HG03571 (cell line): ENCODE data around the gene DCLK1.

Experiments
- ATAC-seq: cut with Tn5 transposase; IDR thresholded peaks from one replicate; pipeline ENCODE4 v1.9.1; 2021; ENCODE audit not compliant: unreplicated experiment

Gene DCLK1

DNA sequence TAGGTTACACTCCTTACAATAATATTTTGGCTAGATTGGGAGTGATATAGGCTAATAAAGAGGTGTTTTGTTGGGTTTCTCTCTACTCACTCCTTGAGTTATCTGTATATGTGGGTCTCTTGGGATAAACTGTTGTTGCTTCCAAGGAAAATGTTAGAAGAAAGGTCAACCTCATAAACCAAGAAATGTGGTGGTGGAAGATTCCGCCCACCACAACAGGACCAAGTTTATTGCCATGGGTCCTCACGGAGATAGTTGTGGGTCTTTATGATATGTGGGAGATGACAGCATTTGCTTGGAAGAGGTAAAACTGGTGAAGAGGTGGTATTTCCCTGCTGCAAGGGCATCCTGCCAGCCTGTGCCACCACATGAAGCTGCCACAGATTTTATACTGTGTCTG, 259.6 kb downstream of the DCLK1 start:
- no peak for ATAC-seq

GRCh38 chr13:35866801-35867200, 264.4 kb downstream of the DCLK1 start:
- no peak for ATAC-seq

- ATAC-seq: no peak
These were observed 265.6 kb downstream of the DCLK1 start for GRCh38 chr13:35865341-35866240.

DNA sequence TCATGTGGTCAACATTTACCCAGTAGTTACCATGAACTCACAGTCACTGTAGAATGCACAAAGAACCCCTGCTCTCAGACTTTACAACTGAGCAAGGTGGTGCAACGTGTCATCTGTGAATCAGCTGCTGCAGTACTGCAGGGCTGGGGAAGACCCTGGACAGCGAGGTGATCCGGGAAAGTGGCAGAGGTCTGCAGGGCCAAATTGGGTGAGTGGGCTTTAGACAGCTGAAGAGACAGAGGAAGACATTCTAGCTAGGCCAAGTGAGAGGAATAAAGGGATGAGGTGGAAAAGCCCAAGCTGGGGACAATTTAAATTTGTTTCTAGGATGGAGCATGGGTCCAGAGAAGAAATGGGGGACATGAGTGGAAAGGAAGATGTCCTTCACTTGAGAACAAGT, 270.5 kb downstream of the DCLK1 start:
- no peak for ATAC-seq

DNA sequence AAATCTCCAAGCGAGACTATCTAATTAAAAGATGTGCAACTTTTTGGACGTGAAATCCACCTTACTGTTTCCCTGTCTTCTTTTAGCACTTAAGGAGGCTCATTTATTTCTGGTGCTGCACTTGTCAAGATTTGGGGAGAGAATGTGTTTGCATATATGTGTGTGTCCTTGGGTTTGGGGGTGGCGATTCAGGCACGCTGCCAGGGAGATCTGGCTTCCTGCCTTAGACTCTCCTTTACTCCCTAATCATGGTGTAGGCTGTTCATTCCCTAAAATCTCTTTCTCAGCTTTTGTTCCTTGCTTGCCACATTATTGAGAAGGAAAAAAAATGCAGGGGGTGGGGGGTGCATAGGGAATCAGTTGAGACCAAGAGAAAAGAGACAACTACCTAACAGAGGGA, 271.2 kb downstream of the DCLK1 start:
- ATAC-seq: no peak

- ATAC-seq: no peak
These were observed 272.5 kb downstream of the DCLK1 start for GRCh38 chr13:35858665-35859064.

DNA sequence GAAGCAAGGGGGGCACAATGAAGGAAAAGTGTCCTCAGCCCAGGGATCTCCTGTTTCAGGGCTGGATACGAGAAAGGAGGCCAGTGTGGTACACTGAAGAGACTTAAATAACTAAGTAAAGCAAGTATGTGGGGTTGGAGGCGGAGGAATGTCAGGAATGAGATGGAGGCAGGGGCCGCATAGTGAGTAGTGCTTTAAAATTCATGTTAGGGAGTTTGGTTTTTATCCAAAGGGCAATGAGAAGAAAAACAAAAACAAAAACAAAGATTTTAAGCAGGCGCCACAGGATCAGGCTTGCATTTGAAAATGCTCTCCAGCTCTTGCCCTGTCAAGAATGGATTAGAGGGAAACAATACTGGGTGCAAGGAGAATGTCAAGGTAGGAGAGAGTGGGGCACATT, 273.4 kb downstream of the DCLK1 start:
- no peak for ATAC-seq

DNA sequence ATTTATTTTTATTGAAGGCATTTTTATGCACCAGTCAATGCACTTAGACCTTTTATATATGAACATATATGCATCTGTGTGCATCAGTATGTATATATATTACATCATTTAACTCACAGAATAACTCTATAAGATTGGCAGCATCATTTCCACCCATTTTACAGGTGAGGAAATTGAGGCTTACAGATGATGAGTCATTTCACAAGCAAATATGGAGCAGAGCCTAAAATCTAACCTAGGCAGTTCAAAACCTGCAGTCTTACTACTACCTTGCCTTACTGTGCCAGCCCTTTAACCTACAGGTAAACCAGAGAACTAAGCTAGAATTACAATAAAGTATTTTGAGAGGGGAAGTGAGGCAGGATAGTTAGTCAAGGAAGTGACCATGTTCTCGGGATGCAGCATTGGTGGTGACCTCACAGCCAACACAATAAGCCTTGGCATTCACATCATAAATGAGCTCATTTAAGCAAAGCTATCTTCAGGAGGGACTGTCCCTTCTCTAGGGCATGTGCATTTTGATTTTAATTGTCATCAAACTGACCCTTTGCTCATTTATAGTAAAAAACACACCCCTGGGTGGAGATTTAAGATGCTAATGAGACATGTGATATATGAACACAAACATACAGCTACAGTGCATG, 274.3 kb downstream of the DCLK1 start:
- ATAC-seq: no peak

DNA sequence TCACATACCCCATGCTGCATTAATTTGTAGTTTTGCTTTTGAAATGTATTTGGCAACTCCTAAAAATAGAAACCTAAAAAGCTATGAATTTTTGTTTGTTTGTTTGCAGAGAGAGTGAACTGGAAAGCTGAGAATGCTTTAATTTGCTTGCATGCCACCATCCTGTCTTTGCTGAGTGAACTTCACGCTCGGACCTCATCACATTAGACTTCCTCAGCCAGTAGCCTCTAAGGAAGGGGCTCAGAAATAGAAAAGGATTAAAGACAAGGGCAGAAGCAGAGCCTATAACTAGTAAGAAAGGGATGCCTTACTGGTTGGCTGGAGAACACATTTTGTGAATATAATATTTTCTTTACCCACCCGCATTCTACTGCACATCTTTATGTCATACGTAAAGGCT, 275.1 kb downstream of the DCLK1 start:
- no peak for ATAC-seq

DNA sequence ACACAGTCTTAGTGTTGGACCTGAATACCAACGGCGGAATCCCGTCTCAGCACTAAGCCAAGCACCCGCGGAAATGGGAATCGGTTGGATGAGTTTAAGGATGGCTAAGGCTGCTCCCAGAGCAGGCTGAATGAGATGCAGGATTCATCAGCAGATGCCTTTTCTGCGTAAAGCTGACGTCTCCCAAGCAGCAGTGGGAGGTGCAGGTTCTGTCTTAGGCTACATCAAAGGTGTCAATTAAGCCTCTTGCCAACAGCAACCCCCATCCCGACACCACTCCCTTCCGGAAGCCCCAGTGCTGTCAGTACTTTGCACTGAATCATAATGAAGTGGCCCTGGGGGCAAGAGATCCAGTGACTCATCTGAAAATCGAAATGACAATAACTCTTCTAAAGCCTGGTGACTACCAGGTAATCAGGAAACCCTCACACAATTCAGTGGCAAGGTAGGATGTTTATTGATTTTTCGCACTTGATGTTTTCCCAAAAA, 275.6 kb downstream of the DCLK1 start:
- no peak for ATAC-seq

DNA sequence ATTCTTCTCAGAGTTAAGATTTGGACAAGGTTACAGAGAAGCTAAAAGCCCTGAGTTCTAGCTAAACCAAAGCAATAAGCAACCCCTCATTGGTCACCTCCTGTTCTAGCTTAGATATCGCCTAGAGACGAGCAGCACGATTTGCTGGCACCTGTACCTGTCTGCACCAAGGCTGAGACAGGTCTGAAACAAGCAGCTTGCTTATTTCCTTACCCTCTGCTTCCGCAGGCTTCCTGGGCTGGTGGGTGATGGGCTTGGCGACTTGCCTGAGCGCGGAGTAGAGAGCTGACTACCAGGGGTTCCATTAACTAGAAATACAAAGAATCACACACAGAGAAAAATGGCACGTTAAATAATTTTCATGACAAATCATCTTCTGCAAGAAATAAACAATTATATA, 276.9 kb downstream of the DCLK1 start:
- no peak for ATAC-seq

DNA sequence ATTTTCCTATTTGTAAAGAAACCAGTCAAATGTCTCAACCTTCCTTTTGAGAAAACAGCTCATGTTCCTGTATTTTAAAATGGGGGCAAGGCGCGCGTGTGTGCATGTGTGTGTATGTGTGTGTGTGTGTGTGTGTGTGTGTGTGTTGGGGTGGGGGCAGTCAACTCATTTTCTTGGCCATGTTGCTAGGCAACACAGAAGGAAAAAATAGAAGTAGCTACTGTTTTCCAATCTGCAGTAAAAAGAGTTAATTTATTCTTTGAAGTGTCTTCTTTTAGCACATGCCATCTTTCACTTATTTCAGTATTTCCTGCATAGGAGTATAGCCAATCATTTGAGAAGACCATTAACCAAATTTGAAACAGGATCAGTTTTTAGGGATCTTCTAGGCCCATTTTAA, 279.3 kb downstream of the DCLK1 start:
- ATAC-seq: no peak

GRCh38 chr13:35851356-35851755, 279.8 kb downstream of the DCLK1 start:
- no peak for ATAC-seq

DNA sequence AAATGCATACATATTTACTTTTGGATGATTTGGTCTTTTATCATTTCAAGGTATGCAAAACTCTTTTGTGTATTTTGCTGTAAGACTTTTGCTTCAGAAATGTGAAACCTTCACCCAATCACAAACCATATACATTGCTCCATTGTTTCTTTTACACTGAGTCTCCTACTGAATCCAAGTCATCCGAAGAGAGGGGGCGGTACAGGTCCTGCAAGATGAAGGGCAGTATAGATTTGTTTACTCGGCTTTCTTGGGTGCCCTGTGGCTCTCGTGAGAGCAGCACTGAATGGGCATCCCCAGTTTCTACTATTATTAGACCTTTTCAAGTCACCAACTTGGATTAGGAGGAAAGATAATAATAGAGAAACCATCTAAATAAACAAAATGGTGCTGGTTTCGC, 280.6 kb downstream of the DCLK1 start:
- ATAC-seq: no peak

- no peak for ATAC-seq
These were observed 281.9 kb downstream of the DCLK1 start for GRCh38 chr13:35849256-35849644.

- ATAC-seq: no peak
These were observed 282.6 kb downstream of the DCLK1 start for GRCh38 chr13:35848336-35849255.

DNA sequence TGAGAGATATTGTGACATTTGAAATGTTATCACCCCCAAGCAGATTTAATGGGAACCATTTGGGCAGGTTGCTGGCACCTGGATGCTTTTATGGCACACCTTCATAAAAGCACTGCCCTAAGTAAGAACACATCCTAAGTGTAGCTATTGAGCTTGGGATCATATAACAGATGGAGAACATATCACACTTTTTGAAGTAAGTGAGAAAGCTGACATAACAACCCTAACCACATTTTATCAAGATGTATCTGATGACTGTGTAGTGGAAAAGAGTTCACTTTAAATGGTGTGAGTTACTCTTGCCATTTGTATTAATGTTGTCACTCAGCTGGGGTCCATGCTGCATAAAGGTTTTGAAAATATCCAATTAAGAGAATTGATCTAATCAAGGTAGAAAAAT, 287.9 kb downstream of the DCLK1 start:
- no peak for ATAC-seq

- no peak for ATAC-seq
These were observed 290.1 kb downstream of the DCLK1 start for GRCh38 chr13:35841060-35841521.

DNA sequence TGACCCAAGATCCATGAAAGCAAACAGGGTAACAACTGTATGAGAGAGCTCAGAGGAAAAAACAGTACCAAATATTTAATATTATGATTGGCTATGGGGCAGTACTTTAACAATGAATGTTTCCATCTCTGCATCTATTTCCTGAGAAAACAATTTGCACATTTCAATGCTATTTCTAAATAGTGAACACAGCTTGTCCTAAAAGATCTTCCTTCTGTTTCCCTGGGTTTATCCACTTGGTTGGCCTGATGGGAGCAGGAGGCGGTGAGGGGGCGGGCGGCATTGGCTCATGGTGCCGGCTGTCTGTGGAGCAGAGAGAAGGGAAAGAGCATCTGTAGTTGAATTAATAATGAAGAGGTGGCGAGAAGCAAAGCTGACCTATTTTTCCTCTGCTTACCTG, 291.4 kb downstream of the DCLK1 start:
- no peak for ATAC-seq

DNA sequence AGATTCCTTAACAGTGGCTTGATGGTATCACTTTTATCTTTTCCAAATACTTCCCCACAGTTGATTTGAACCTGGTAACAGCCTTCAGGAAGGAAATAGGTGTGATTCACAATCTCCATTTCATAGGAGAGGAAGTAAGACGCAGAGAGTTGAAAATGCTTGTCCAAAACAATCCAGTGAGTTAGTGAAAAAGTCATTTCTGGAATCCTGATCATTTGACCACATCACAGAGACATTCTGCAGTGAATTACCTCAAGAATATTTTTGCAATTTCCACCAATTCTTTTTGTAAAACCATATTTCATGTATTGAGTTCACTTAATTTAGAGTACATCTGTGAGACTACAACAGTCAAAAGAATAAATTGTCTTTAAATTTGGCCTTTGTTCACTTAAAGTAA, 292.8 kb downstream of the DCLK1 start:
- no peak for ATAC-seq

- ATAC-seq: no peak
These were observed 294.7 kb downstream of the DCLK1 start for GRCh38 chr13:35836446-35836845.
